H9 (cell line): ENCODE data around the gene BPTF. TPM values are rescaled to one million over a fixed set of nuclear protein-coding genes. Genes with fewer than 3 reads are reported as not detected.

Experiments used
- DNase-seq: peaks from one replicate; pipeline ENCODE4 v3.0.0-alpha.2; 2017
- H2AFZ ChIP-seq: one replicate; pipeline ENCODE4 v1.6.1; 2013; ENCODE audit warnings: mild to moderate bottlenecking, low read length, control low read depth, moderate library complexity
- H2AK5ac ChIP-seq: 2 replicates; pipeline ENCODE4 v1.6.1; 2013; ENCODE audit warnings: low read length, control low read depth, mixed read lengths; ENCODE audit not compliant: insufficient read length
- H2BK120ac ChIP-seq: one replicate; pipeline ENCODE4 v1.6.1; 2013; ENCODE audit warnings: low read depth, mild to moderate bottlenecking, low read length, control low read depth, inconsistent platforms; ENCODE audit not compliant: poor library complexity, severe bottlenecking
- H2BK12ac ChIP-seq: 2 replicates; pipeline ENCODE4 v1.6.1; 2013; ENCODE audit warnings: low read length, control low read depth, mixed read lengths, low read depth; ENCODE audit not compliant: insufficient read length
- H2BK15ac ChIP-seq: 2 replicates; pipeline ENCODE4 v1.6.1; 2013; ENCODE audit warnings: low read depth, low read length, control low read depth
- H2BK20ac ChIP-seq: one replicate; pipeline ENCODE4 v1.6.1; 2013; ENCODE audit warnings: low read depth, mild to moderate bottlenecking, low read length, control low read depth, inconsistent platforms; ENCODE audit not compliant: poor library complexity, severe bottlenecking
- H2BK5ac ChIP-seq: 2 replicates; pipeline ENCODE4 v1.6.1; 2013; ENCODE audit warnings: low read length, control low read depth, mixed read lengths; ENCODE audit not compliant: insufficient read length
- H3K14ac ChIP-seq: 2 replicates; pipeline ENCODE4 v1.6.1; 2013; ENCODE audit warnings: low read length, control low read depth; ENCODE audit not compliant: insufficient read depth
- H3K18ac ChIP-seq: 2 replicates; pipeline ENCODE4 v1.6.1; 2013; ENCODE audit warnings: low read depth, mild to moderate bottlenecking, mixed read lengths, low read length, control low read depth; ENCODE audit not compliant: insufficient read length
- H3K23ac ChIP-seq: 2 replicates; pipeline ENCODE4 v1.6.1; 2013; ENCODE audit warnings: low read length, control low read depth, mixed read lengths, low read depth; ENCODE audit not compliant: insufficient read length
- H3K23me2 ChIP-seq: 2 replicates; pipeline ENCODE4 v1.6.1; 2013; ENCODE audit warnings: low read depth, mild to moderate bottlenecking, mixed read lengths, low read length, control low read depth; ENCODE audit not compliant: insufficient read length, poor library complexity, severe bottlenecking
- H3K27ac ChIP-seq: 2 replicates; pipeline ENCODE4 v1.5.1; 2013; ENCODE audit warnings: low read length, control low read depth, mixed read lengths, low read depth; ENCODE audit not compliant: insufficient read length
- H3K27me3 ChIP-seq: 2 replicates; pipeline ENCODE4 v1.6.1; 2013; ENCODE audit warnings: low read length, control low read depth, inconsistent platforms; ENCODE audit not compliant: insufficient read depth
- H3K4ac ChIP-seq: 2 replicates; pipeline ENCODE4 v1.6.1; 2013; ENCODE audit warnings: low read depth, mild to moderate bottlenecking, control low read depth, inconsistent platforms, low read length, moderate library complexity
- H3K4me1 ChIP-seq: 2 replicates; pipeline ENCODE4 v1.6.1; 2013; ENCODE audit warnings: low read length, control low read depth, inconsistent platforms; ENCODE audit not compliant: insufficient read depth
- H3K4me2 ChIP-seq: 2 replicates; pipeline ENCODE4 v1.6.1; 2013; ENCODE audit warnings: low read length, control low read depth, mixed read lengths; ENCODE audit not compliant: insufficient read length, insufficient read depth
- H3K56ac ChIP-seq: 2 replicates; pipeline ENCODE4 v1.6.1; 2013; ENCODE audit warnings: low read depth, mild to moderate bottlenecking, mixed read lengths, low read length, control low read depth; ENCODE audit not compliant: insufficient read length
- H3K79me1 ChIP-seq: 2 replicates; pipeline ENCODE4 v1.6.1; 2013; ENCODE audit warnings: low read depth, mild to moderate bottlenecking, moderate library complexity, low read length, control low read depth, inconsistent platforms; ENCODE audit not compliant: insufficient read depth, poor library complexity, severe bottlenecking
- H3K79me2 ChIP-seq: 2 replicates; pipeline ENCODE4 v1.6.1; 2013; ENCODE audit warnings: low read length, control low read depth, inconsistent platforms; ENCODE audit not compliant: insufficient read depth
- H3K9ac ChIP-seq: 2 replicates; pipeline ENCODE4 v1.6.1; 2013; ENCODE audit warnings: low read length, control low read depth, mixed read lengths; ENCODE audit not compliant: insufficient read length; ENCODE audit errors: extremely low read depth
- H3K9me3 ChIP-seq: one replicate; pipeline ENCODE4 v1.6.1; 2013; ENCODE audit warnings: low read depth, low read length, inconsistent platforms; ENCODE audit not compliant: control insufficient read depth
- H3T11ph ChIP-seq: one replicate; pipeline ENCODE4 v1.6.1; 2013; ENCODE audit warnings: mild to moderate bottlenecking, low read length, control low read depth, inconsistent platforms
- H4K20me1 ChIP-seq: one replicate; pipeline ENCODE4 v1.6.1; 2013; ENCODE audit not compliant: control insufficient read depth, insufficient read length, insufficient read depth
- H4K5ac ChIP-seq: 2 replicates; pipeline ENCODE4 v1.6.1; 2013; ENCODE audit warnings: low read depth, mild to moderate bottlenecking, mixed read lengths, low read length, control low read depth; ENCODE audit not compliant: insufficient read length
- H4K8ac ChIP-seq: replicated peaks from 2 replicates; pipeline ENCODE4 v1.6.1; 2013; ENCODE audit warnings: low read length, control low read depth, mixed read lengths, low read depth; ENCODE audit not compliant: insufficient read length
- H4K91ac ChIP-seq: 2 replicates; pipeline ENCODE4 v1.6.1; 2013; ENCODE audit warnings: low read depth, mild to moderate bottlenecking, moderate library complexity, mixed read lengths, low read length, control low read depth; ENCODE audit not compliant: insufficient read length
- H3K27ac Mint-ChIP-seq, 3 experiments: 2 replicates in 2 of 3; 3 replicates in 1 of 3; pipeline ENCODE4 v1.8.0; 2020 to 2021; ENCODE audit warnings: mixed read lengths in 3 of 3, mild to moderate bottlenecking in 1 of 3, moderate library complexity in 1 of 3
- H3K27me3 Mint-ChIP-seq: 2 replicates; pipeline ENCODE4 v1.8.0; 2021; ENCODE audit warnings: low read depth, mild to moderate bottlenecking, moderate library complexity, mixed read lengths
- H3K36me3 Mint-ChIP-seq, 3 experiments: 2 replicates in 2 of 3; 3 replicates in 1 of 3; pipeline ENCODE4 v1.8.0; 2020 to 2021; ENCODE audit warnings: low read depth in 3 of 3, mixed read lengths in 3 of 3; ENCODE audit not compliant: insufficient read depth in 1 of 3
- H3K4me1 Mint-ChIP-seq, 2 experiments: 2 replicates each; pipeline ENCODE4 v1.8.0; 2020; ENCODE audit warnings: mixed read lengths in 2 of 2
- H3K4me3 Mint-ChIP-seq, 2 experiments: 2 replicates in 1 of 2; 3 replicates in 1 of 2; pipeline ENCODE4 v1.8.0; 2020 to 2021; ENCODE audit warnings: mild to moderate bottlenecking in 2 of 2, mixed read lengths in 2 of 2, moderate library complexity in 1 of 2
- H3K9me3 Mint-ChIP-seq, 2 experiments: 2 replicates in 1 of 2; 3 replicates in 1 of 2; pipeline ENCODE4 v1.8.0; 2020; ENCODE audit warnings: mild to moderate bottlenecking in 2 of 2, mixed read lengths in 2 of 2, moderate library complexity in 1 of 2
- CTCF ChIP-seq: fragments of 200-600 bp; sonication (generic); conservative IDR thresholded peaks from 3 replicates; pipeline ENCODE4 v1.8.0; 2021; ENCODE audit warnings: antibody characterized with exemption, mild to moderate bottlenecking
- total RNA-seq: library from RNA; stranded (reverse); gene quantifications from 2 replicates; pipeline ENCODE4 v1.2.1, GENCODE V29; 2021

Gene BPTF
- total RNA-seq, 1 experiment from 2014 or later, result 203 TPM

- no peak overlapping the region for H3K56ac ChIP-seq
Observed at GRCh38 chr17:67946513-67946912, 121.2 kb downstream of the BPTF start.

More at GRCh38 chr17:67946513-67946912, 121.2 kb downstream of the BPTF start:
- Histone ChIP-seq H3K9me3 (no peaks in the 10 kb centered on the region), H3K23me2 (no peaks in the 10 kb centered on the region), H4K91ac (no peak overlapping the region), H3K79me1 (no peaks in the 10 kb centered on the region), H3K18ac (no peak overlapping the region), H4K8ac (no peak overlapping the region), H3K79me2 (no peaks in the 10 kb centered on the region), H2BK120ac (no peak overlapping the region), H3K27me3 (no peaks in the 10 kb centered on the region), H3K27ac (no peak overlapping the region), H3K23ac (no peak overlapping the region), H2BK12ac (no peak overlapping the region), H3K4me1 (no peaks in the 10 kb centered on the region), H2BK15ac (no peak overlapping the region), H2BK20ac (no peak overlapping the region), H2BK5ac (no peak overlapping the region), H3K9ac (no peak overlapping the region), H2AFZ (no peak overlapping the region), H4K20me1 (no peaks in the 10 kb centered on the region), H3T11ph (no peak overlapping the region), H4K5ac (no peak overlapping the region), H3K4me2 (no peak overlapping the region), H3K4ac (no peak overlapping the region), H2AK5ac (no peak overlapping the region), H3K14ac (no peak overlapping the region)
- TF ChIP-seq CTCF, result no peak
- no peaks in the 10 kb centered on the region for H3K4me1 Mint-ChIP-seq
- H3K4me3 Mint-ChIP-seq, result no peak overlapping the region
- DNase-seq, result no peak
- H3K9me3 Mint-ChIP-seq, result no peaks in the 10 kb centered on the region
- H3K36me3 Mint-ChIP-seq, result peaks cover 43 to 95% (median 90%) of the 10 kb centered on the region in 3 experiments; a peak in 6 of 7 replicates
- H3K27me3 Mint-ChIP-seq, result no peaks in the 10 kb centered on the region
- no peak overlapping the region for H3K27ac Mint-ChIP-seq
